Endometrium (tissue), 2 donors: ENCODE data around the gene SPHK1.

Experiments
- FAIRE-seq: peaks from 2 replicates; lab custom pipeline; 2012; peaks lifted over from hg19 to GRCh38; lab: Jason Lieb, UNC
- donor health status: control.
- donor health status: control.

SPHK1 gene

DNA sequence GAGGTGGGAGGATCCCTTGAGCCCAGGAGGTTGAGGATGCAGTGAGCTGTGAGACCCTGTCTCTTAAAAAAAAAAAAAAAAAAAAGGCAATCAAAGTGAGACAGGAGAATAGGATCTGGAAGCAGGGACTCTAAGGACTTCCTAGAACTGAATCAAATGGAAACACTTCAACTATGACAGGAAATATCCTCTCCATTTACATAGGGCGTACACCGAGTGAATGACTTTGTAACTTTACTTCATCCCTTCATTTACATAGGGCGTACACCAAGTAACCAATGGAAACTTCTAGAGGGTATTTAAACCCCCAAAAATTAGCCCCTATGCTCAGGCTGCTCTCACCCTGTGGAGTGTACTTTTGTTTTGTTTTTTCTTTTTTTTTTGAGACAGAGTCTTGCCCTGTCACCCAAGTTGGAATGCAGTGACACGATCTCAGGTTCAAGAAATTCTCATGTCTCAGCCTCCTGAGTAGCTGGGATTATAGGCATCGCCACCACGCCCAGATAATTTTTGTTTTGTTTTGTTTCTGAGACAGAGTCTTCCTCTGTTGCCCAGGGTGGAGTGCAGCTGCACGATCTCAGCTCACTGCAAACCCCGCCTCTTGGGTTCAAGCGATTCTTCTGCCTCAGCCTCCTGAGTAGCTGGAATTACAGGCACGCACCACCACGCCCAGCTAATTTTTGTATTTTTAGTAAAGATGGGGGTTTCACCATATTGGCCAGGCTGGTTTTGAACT, 21.1 kb upstream of the SPHK1 start:
- no peak for FAIRE-seq

GRCh38 chr17:76365256-76365903, 19.0 kb upstream of the SPHK1 start:
- FAIRE-seq, result no peak

DNA sequence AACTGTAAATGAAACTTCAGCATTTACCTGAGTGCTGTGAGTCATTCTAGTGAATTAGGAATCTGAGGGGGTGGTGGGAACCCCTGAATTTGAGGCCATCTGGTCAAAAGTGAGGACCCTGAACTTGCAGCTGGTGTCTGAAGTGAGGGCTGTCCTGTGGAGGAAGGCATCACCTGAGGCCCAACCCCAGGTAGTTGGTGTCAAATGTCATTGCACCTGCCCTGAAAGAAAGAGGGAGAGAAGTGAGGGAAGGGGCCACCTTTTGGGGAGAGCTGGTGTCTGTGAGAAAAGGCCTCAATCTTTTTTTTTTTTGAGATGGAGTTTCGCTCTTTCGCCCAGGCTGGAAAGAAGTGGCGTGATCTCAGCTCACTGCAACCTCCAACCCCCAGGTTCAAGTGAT, 18.2 kb upstream of the SPHK1 start:
- no peak for FAIRE-seq

DNA sequence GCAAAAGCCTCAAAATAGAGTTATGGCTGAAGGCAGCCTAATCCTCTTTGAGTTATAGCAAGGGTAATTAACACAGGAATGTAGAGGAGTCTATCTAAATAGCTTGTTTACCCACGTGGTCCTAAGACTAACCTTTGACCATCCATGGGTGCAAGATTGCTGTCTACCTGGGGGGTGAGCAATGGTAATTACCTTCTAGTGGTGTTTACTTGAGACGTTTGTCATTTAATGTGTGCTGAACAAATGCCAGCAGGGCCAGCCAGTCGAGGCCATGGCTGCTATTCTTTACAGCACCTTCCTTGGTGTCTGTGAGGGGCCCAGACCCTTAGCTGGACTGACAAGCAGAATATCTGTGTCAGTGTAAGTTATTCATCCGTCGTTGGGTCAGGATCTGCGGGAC, 16.8 kb upstream of the SPHK1 start:
- FAIRE-seq, result no peak

GRCh38 chr17:76368545-76368944, 15.9 kb upstream of the SPHK1 start:
- FAIRE-seq, result no peak

DNA sequence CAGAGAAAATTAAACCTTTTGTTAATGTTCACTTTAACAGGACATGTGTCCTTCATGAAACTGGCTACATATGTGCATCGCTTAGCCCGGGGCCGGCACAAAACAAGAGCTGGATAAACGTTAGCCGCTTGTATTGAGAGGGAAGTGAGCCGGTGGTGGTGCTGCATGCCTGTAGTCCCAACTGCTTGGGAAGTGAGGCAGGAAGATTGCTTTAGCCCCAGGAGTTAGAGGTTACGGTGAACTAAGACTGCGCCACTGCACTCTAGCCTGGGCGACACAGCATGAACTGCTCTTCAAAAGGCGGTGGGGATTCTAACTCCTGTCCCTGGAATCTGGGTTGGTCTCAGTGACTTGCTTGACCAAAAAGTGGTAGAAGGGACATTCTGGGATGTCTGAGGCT, 15.0 kb upstream of the SPHK1 start:
- no peak for FAIRE-seq

- FAIRE-seq, result no peak
Observed at GRCh38 chr17:76369804-76370203, 14.6 kb upstream of the SPHK1 start.

DNA sequence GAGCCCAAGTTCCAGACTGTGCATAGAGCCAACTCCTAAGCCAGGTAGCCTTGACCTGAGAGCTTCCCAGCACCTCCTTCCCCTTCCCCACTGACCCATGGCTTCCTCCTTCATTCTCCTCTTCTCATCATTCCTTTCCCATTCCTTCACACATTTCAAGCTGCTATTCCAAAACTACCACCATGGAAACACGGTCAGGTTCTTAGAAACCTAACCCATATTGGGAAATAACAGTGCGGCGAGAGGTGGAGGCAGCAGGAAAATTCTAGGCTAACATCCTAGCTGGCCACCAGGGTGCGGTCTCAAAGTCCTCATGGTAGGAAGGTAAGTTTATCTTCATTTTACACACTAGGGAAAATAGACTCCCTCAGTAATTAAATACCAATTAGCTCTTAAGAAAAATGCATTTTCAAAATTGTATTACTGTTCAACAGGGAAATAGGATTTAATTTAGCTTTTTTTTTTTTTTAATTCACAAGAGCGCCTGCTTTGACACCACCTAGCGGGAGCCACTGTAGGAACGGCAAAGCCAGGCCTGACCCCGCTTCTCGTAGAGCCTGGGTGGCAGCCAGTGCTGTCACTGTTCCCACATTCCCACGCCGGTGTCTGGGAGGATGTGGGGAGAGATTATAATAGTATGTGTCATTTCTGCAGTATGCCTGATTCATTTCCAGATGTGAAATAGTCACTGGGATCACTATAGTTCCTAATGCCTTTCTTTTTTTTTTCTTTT, 14.0 kb upstream of the SPHK1 start:
- FAIRE-seq, result no peak

DNA sequence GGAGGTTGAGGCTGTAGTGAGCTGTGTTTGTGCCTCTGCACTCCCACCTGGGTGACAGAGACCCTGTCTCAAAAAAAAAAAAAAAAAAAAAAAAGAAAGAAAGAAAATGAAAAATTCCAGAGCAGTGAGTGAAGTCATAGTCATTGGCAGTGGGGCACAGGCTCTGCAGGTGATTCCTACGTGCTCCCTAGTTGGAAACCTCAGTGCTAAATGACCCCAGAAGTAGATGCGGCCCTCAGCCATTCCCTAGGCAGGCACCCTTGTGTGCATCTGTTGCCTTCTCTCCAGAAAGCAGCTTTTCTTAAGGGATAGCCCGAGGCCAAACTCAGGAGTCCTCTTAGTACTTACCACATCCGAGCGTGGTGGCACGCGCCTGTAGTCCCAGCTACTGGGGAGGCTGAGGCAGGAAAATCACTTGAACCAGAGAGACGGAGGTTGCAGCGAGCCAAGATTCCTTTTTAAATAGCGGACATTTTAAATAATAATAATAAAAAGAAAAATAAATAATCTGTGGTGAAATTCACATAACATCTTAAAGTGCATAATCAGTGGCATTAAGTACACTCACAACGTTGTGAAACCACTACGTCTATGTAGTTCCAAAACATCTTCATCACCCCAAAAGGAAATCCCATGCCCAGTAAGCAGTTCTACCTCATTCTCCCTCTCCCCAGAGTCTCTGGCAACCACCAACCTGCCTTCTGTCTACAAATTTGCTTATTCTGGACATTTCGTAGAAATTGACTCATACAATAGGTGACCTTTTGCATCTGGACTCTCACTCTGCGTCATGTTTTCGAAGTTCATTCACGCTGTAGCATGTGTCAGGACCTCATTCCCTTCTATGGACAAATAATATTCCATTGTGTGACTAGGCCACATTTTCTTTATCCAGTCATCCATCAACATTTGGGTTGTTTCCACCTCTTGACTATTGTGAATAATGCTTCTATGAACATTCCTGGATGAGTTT, 12.5 kb upstream of the SPHK1 start:
- FAIRE-seq, result no peak

GRCh38 chr17:76376318-76377133, 7.9 kb upstream of the SPHK1 start:
- FAIRE-seq, result no peak

DNA sequence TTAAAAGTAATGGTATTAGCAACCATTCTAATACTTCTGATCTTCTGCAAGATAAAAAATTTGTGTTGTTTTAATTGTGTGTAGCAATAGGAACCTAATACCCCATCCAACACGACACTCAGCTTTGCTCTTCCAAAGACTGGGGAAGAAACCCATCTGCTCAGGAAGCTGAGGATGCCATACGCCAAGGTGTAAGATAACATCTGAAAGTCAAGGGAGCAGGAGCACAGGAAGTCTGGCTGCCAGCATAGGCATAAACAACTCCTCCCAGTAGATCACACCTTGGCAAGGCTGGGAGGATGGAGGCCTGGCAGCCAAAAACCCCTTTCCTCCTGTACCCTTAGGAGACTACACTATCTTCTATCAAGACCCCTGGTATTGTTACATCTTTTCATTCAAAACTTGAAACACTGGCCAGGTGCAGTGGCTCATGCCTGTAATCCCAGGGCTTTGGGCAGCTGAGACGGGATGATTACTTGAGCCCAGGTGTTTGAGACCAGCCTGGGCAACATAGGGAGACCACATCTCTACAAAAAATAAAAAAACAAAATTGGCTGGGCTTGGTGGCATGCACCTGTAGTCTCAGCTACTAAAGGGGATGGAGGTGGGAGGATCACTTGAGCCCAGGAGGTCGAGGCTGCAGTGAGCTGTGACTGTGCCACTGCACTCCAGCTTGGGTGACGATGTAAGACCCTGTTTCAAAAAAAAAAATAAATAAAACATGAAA, 5.7 kb upstream of the SPHK1 start:
- no peak for FAIRE-seq

GRCh38 chr17:76379275-76379641, 5.2 kb upstream of the SPHK1 start:
- FAIRE-seq, result no peak

DNA sequence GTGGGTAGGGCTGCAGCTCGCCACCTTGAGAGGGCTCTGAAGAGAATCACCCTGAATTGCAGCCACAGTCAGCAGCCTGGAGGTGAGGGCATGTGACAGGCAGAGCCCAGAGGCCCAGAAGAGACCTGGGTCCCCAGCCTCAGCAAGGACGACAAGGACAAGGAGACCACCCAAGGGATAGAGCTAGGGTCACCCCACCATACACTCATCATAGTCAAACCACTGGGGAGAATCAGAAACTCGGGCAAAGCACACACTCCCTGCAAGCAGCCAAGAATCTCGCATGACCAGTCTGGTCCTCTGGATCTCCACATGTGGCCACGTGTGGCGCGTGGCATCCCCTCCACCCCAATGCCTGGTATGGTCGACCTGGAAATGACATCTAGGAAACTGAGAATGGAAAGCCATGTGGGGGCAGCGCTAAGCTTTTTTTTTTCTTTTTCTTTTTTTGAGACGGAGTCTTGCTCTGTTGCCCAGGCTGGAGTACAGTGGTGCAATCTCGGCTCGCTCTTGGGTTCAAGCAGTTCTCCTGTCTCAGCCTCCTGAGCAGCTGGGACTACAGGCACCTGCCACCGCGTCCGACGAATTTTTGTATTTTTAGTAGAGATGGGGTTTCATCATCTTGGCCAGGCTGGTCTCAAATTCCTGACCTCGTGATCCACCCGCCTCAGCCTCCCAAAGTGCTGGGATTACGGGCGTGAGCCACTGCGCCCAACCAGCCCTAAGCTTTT, 4.6 kb upstream of the SPHK1 start:
- FAIRE-seq, result no peak

- FAIRE-seq, result no peak
Observed at GRCh38 chr17:76381633-76382350, 2.6 kb upstream of the SPHK1 start.

DNA sequence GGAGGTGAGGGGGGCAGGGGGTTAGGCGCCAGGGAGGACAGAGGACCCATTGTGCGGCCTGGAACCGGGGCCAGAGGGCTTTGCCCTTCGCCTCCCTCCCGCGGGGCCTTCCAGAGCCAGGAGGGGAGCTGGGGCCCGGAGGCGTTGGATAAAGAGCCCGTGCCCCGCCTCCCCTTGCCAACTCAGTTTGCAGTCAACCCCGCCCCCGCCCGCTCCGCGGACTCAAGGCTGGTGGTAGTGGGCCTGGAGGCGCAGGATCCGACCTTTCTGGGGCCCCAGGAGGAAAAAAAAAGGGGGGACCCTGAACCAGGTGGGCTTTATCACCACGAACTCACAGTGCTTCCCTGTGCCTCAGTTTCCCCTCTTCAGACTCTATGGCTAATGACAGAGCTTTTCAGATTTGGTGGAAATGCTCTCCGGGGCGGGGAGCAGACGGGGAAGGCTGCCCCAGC, 2.0 kb upstream of the SPHK1 start:
- no peak for FAIRE-seq

GRCh38 chr17:76382803-76383545, 1.4 kb upstream of the SPHK1 start:
- no peak for FAIRE-seq

DNA sequence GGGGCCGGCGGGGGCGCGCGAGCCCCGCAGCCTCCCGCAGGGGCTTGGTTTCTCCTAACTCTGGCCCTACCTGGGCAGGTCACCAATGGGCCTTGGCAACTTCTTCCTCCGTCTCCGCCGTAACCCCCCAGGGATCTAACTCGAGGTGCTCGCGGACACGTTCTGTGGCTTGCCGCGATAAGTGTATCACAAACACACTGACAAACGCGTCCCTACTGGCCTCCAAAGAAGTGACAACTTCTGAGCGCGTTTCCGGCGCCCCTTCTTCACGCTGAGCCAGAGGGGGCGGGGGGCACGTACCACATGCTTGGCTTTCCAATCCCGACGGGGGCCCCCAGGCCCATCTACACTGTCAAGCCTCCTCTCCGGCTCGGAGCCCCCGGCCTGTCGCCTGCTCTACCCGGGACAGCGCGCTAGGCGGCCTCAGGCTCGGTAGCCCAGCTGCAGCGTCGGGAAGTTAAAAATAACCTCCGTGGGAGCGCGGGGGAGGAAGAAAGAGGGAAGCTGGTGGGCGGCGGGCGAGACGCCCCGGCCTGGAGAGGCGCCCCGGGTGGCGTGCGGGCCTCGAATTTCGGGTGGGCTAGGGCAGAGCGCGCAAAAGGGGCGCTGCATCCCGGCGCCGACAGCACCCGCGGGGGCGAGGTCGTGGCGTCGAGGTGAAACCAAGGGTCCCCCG, 725 bp upstream of the SPHK1 start:
- no peak for FAIRE-seq
